ENCODE results near the gene MAP3K12.
A peak's percentile ranks its signal among the peaks of the same experiment; 100 is the strongest.

The MAP3K12 gene

GRCh38 chr12:53502983-53503728, 3.9 kb upstream of the MAP3K12 start:
- Mint-ChIP-seq H3K27ac (no peak overlapping the region), H3K9me3 (no peaks in the 10 kb centered on the region), H3K4me1 (peaks cover 24% of the 10 kb centered on the region), H3K4me3 (no peak overlapping the region), H3K36me3 (peaks cover 7% of the 10 kb centered on the region), H3K27me3 (no peaks in the 10 kb centered on the region)
- no peak for ATAC-seq (ENCODE audit: low read depth)
- DNase-seq (ENCODE audit: low spot score in 2 of 2) = no peak

- ATAC-seq (ENCODE audit: low read depth) (no peak), DNase-seq (ENCODE audit: low spot score in 2 of 2) (no peak)
- Mint-ChIP-seq H3K9me3 (no peaks in the 10 kb centered on the region), H3K4me3 (peak overlapping the region; percentile 91), H3K27ac (peak overlapping the region; percentile 45), H3K36me3 (peaks cover 7% of the 10 kb centered on the region), H3K27me3 (no peaks in the 10 kb centered on the region), H3K4me1 (peaks cover 28% of the 10 kb centered on the region)
These were observed 3.1 kb upstream of the MAP3K12 start for GRCh38 chr12:53502331-53502730.

GRCh38 chr12:53501615-53502181, 2.4 kb upstream of the MAP3K12 start:
- no peak for ATAC-seq (ENCODE audit: low read depth)

GRCh38 chr12:53500776-53501614, 1.7 kb upstream of the MAP3K12 start, which contains the start of gene TARBP2:
Gene TARBP2, plus strand, starts transcription at chr12:53501283. Its CDS starts 126 bp downstream, at chr12:53501409.
- Mint-ChIP-seq H3K4me3 (peak within 1 kb of the TSS; percentile 91), H3K36me3 (peaks cover 7% of the 10 kb centered on the region), H3K27me3 (no peaks in the 10 kb centered on the region), H3K4me1 (peaks cover 28% of the 10 kb centered on the region), H3K9me3 (no peaks in the 10 kb centered on the region), H3K27ac (peak within 1 kb of the TSS; percentile 95)
- DNase-seq (ENCODE audit: low spot score in 2 of 2) = peak; percentile 93 to 96
- ATAC-seq (ENCODE audit: low read depth) = peak; percentile 78

More at GRCh38 chr12:53501615-53502181, 2.4 kb upstream of the MAP3K12 start:
- H3K36me3 Mint-ChIP-seq = peaks cover 7% of the 10 kb centered on the region
- H3K4me3 Mint-ChIP-seq = peak overlapping the region; percentile 91
- no peak for DNase-seq (ENCODE audit: low spot score in 2 of 2)
- no peaks in the 10 kb centered on the region for H3K9me3 Mint-ChIP-seq
- H3K27me3 Mint-ChIP-seq = no peaks in the 10 kb centered on the region
- peak overlapping the region; percentile 95 for H3K27ac Mint-ChIP-seq
- peaks cover 28% of the 10 kb centered on the region for H3K4me1 Mint-ChIP-seq

- H3K9me3 Mint-ChIP-seq = no peaks in the 10 kb centered on the region
- H3K27me3 Mint-ChIP-seq = no peaks in the 10 kb centered on the region
- peak overlapping the region; percentile 91 for H3K4me3 Mint-ChIP-seq
- ATAC-seq (ENCODE audit: low read depth) (no peak), DNase-seq (ENCODE audit: low spot score in 2 of 2) (no peak)
- H3K4me1 Mint-ChIP-seq = peaks cover 28% of the 10 kb centered on the region
- H3K27ac Mint-ChIP-seq = peak overlapping the region; percentile 95
- peaks cover 3% of the 10 kb centered on the region for H3K36me3 Mint-ChIP-seq
These were observed 1.0 kb upstream of the MAP3K12 start for GRCh38 chr12:53500142-53500775.

GRCh38 chr12:53498235-53498630, 1.0 kb downstream of the MAP3K12 start:
- H3K9me3 Mint-ChIP-seq = no peaks in the 10 kb centered on the region
- peaks cover 34% of the 10 kb centered on the region for H3K4me1 Mint-ChIP-seq
- H3K27me3 Mint-ChIP-seq = no peaks in the 10 kb centered on the region
- no peak for DNase-seq (ENCODE audit: low spot score in 2 of 2)
- no peaks in the 10 kb centered on the region for H3K36me3 Mint-ChIP-seq
- H3K4me3 Mint-ChIP-seq = peak overlapping the region; percentile 91
- no peak for ATAC-seq (ENCODE audit: low read depth)
- peak overlapping the region; percentile 95 for H3K27ac Mint-ChIP-seq

GRCh38 chr12:53497461-53497860, 1.8 kb downstream of the MAP3K12 start:
- Mint-ChIP-seq H3K4me1 (peaks cover 37% of the 10 kb centered on the region), H3K27ac (no peak overlapping the region), H3K36me3 (no peaks in the 10 kb centered on the region), H3K4me3 (no peak overlapping the region), H3K9me3 (no peaks in the 10 kb centered on the region), H3K27me3 (no peaks in the 10 kb centered on the region)
- DNase-seq (ENCODE audit: low spot score in 2 of 2) = no peak
- no peak for ATAC-seq (ENCODE audit: low read depth)

- ATAC-seq (ENCODE audit: low read depth) = no peak
- Mint-ChIP-seq H3K4me3 (no peak overlapping the region), H3K27ac (no peak overlapping the region), H3K9me3 (no peaks in the 10 kb centered on the region), H3K27me3 (no peaks in the 10 kb centered on the region), H3K4me1 (peaks cover 38% of the 10 kb centered on the region), H3K36me3 (no peaks in the 10 kb centered on the region)
- no peak for DNase-seq (ENCODE audit: low spot score in 2 of 2)
These were observed 2.6 kb downstream of the MAP3K12 start for GRCh38 chr12:53496752-53497032.

GRCh38 chr12:53495903-53496751, 3.1 kb downstream of the MAP3K12 start:
- peaks cover 37% of the 10 kb centered on the region for H3K4me1 Mint-ChIP-seq

GRCh38 chr12:53493610-53494391, 5.5 kb downstream of the MAP3K12 start:
- no peaks in the 10 kb centered on the region for H3K9me3 Mint-ChIP-seq
- ATAC-seq (ENCODE audit: low read depth) = no peak

More at GRCh38 chr12:53495903-53496751, 3.1 kb downstream of the MAP3K12 start:
- no peak overlapping the region for H3K27ac Mint-ChIP-seq
- no peaks in the 10 kb centered on the region for H3K9me3 Mint-ChIP-seq
- H3K4me3 Mint-ChIP-seq = no peak overlapping the region
- no peaks in the 10 kb centered on the region for H3K36me3 Mint-ChIP-seq
- no peaks in the 10 kb centered on the region for H3K27me3 Mint-ChIP-seq
- DNase-seq (ENCODE audit: low spot score in 2 of 2) = no peak
- ATAC-seq (ENCODE audit: low read depth) = no peak

GRCh38 chr12:53492830-53493609, 6.2 kb downstream of the MAP3K12 start:
- Mint-ChIP-seq H3K9me3 (no peaks in the 10 kb centered on the region), H3K27ac (peak overlapping the region; percentile 90), H3K4me3 (peak overlapping the region; percentile 86), H3K27me3 (no peaks in the 10 kb centered on the region), H3K4me1 (peaks cover 19% of the 10 kb centered on the region), H3K36me3 (no peaks in the 10 kb centered on the region)
- DNase-seq (ENCODE audit: low spot score in 2 of 2) (peak; percentile 84 to 88), ATAC-seq (ENCODE audit: low read depth) (peak; percentile 98)

More at GRCh38 chr12:53493610-53494391, 5.5 kb downstream of the MAP3K12 start:
- DNase-seq (ENCODE audit: low spot score in 2 of 2) = no peak
- Mint-ChIP-seq H3K4me3 (peak overlapping the region; percentile 86), H3K27me3 (no peaks in the 10 kb centered on the region), H3K36me3 (no peaks in the 10 kb centered on the region), H3K27ac (peak overlapping the region; percentile 90), H3K4me1 (peaks cover 27% of the 10 kb centered on the region)

GRCh38 chr12:53492188-53492587, 7.1 kb downstream of the MAP3K12 start:
- Mint-ChIP-seq H3K27me3 (no peaks in the 10 kb centered on the region), H3K36me3 (no peaks in the 10 kb centered on the region), H3K4me3 (peak overlapping the region; percentile 67), H3K27ac (peak overlapping the region; percentile 90), H3K4me1 (peaks cover 17% of the 10 kb centered on the region), H3K9me3 (no peaks in the 10 kb centered on the region)
- DNase-seq (ENCODE audit: low spot score in 2 of 2) (no peak), ATAC-seq (ENCODE audit: low read depth) (no peak)

Measured in memory B cell (primary cell).